ENCODE measurements around the gene CYLD. TPM values are rescaled to one million over a fixed set of nuclear protein-coding genes. Genes with fewer than 3 reads are reported as not detected.

Gene CYLD
- total RNA-seq, 1 experiment from 2014 or later = 10.1 TPM

DNA sequence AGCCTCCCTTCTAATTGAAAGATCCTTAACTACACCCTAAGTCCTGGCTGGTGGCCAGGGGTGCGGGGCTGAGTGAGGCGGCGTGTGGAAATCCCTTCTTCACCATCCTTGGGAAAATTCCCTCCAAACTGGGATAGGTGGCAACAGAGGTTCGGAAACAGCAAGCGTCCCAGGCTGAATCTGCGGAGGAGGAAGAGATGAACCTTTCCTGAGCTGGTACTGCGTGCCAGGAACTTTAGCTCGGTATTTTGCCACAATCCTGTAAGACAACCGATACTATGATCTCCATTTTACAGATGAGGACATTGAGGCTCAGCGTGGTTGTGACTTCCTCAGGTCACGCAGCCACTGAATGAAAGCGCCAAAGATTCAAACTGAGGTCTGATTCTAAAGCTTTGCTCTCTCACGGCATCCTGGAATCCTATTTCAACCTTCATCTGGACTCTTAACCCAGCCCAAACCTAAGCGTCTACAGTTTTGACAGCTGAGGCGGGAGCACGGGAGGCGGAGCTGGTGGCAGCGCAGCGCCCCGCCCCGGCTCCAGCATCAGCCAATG lies 583 bp upstream of the CYLD start:
- H3K4me3 ChIP-seq (ENCODE audit: low read depth in 2 of 2, low read length in 2 of 2) = peak overlapping the region; percentile 65 to 78
- no TSS peak for BruUV-seq (replicated peaks)
- no peak for ATAC-seq
- no peaks in the 10 kb centered on the region for H3K9me3 ChIP-seq (ENCODE audit: control insufficient read depth, insufficient read depth, low read depth, low read length)
- CTCF ChIA-PET = interaction anchor here (1.0 kb wide), 1 partner anchor 65 kb away, joined by 8 read pairs; no protein-coding TSS in a partner anchor
- intact Hi-C loops (cut with micrococcal nuclease; ENCODE audit: unreplicated experiment) (no loop called here), in situ Hi-C loops (cut with HindIII; ENCODE audit: low pct_unique_long_range_greater_than_20kb, low sequenced_read_pairs) (no loop called here)
- TF ChIP-seq POLR2AphosphoS5 (IDR thresholded peaks at IDR 0.05; ENCODE audit: low read depth, low read length) (no peak), TCF7L2 (IDR thresholded peaks at IDR 0.05; ENCODE audit: low read depth, low read length) (no peak), SIN3A (IDR thresholded peaks at IDR 0.05; ENCODE audit: borderline replicate concordance, insufficient read depth, low read depth, low read length) (0 out of 2 replicates have a peak, but pooled peaks have one; percentile 49)
- TF ChIP-seq, protein P1, sequence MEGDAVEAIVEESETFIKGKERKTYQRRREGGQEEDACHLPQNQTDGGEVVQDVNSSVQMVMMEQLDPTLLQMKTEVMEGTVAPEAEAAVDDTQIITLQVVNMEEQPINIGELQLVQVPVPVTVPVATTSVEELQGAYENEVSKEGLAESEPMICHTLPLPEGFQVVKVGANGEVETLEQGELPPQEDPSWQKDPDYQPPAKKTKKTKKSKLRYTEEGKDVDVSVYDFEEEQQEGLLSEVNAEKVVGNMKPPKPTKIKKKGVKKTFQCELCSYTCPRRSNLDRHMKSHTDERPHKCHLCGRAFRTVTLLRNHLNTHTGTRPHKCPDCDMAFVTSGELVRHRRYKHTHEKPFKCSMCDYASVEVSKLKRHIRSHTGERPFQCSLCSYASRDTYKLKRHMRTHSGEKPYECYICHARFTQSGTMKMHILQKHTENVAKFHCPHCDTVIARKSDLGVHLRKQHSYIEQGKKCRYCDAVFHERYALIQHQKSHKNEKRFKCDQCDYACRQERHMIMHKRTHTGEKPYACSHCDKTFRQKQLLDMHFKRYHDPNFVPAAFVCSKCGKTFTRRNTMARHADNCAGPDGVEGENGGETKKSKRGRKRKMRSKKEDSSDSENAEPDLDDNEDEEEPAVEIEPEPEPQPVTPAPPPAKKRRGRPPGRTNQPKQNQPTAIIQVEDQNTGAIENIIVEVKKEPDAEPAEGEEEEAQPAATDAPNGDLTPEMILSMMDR (IDR thresholded peaks at IDR 0.05) = no peak
- no peak for DNase-seq (ENCODE audit: low read depth, low spot score)
- POLR2A ChIA-PET = no interaction called here
- no peaks in the 10 kb centered on the region for H3K36me3 ChIP-seq (ENCODE audit: control insufficient read depth, insufficient read depth, low read length)
- no peaks in the 10 kb centered on the region for H3K4me1 ChIP-seq (ENCODE audit: control insufficient read depth, insufficient read depth, low read length)
- no peak overlapping the region for H3K27ac ChIP-seq (ENCODE audit: low read length)
- no peaks in the 10 kb centered on the region for H3K27me3 ChIP-seq (ENCODE audit: control insufficient read depth, insufficient read depth, low read length)

DNA sequence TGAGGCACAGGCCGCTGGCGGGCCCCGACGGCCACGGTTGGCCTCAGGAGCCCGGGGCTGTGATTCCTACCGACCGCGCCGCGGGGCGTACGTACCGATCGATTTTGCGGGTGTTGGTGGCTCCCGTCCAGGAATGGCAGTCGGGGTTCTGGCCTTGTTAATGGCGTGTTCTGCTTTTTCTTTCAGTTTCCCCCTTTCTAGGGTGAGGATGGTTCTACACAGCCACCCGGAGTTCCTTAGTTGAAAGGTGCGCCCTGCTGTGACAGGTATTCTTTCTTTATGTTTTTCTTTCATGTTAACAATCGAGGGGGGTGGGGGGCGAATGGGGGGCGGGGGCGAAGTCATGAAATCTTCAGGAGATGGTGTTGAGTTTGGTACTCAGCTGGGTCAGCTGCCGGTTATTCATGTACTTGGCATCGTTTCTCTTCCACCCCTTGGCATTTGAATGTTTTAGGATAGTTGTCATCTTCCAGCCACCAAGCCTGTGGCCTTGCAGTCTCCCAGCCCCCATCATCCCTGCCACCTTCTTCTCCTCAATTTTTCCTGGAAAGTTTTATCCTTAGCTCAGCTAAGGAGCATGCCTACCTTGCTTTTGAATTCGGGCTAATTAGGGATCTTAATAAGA lies 802 bp downstream of the CYLD start:
- CTCF ChIA-PET = no interaction called here
- Histone ChIP-seq H3K4me1 (ENCODE audit: control insufficient read depth, insufficient read depth, low read length) (no peaks in the 10 kb centered on the region), H3K27me3 (ENCODE audit: control insufficient read depth, insufficient read depth, low read length) (no peaks in the 10 kb centered on the region), H3K4me3 (ENCODE audit: low read depth in 2 of 2, low read length in 2 of 2) (peak overlapping the region; percentile 60 to 65), H3K36me3 (ENCODE audit: control insufficient read depth, insufficient read depth, low read length) (no peaks in the 10 kb centered on the region), H3K27ac (ENCODE audit: low read length) (peak overlapping the region; percentile 29; the same call in 1 of the 2 replicates), H3K9me3 (ENCODE audit: control insufficient read depth, insufficient read depth, low read depth, low read length) (no peaks in the 10 kb centered on the region)
- DNase-seq (ENCODE audit: low read depth, low spot score) = no peak
- in situ Hi-C loops (cut with HindIII; ENCODE audit: low pct_unique_long_range_greater_than_20kb, low sequenced_read_pairs) = no loop called here
- POLR2A ChIA-PET = no interaction called here
- no peak for ATAC-seq
- intact Hi-C loops (cut with micrococcal nuclease; ENCODE audit: unreplicated experiment) = no loop called here
- TF ChIP-seq, protein P1 (IDR thresholded peaks at IDR 0.05) = no peak
- TF ChIP-seq, protein P2, sequence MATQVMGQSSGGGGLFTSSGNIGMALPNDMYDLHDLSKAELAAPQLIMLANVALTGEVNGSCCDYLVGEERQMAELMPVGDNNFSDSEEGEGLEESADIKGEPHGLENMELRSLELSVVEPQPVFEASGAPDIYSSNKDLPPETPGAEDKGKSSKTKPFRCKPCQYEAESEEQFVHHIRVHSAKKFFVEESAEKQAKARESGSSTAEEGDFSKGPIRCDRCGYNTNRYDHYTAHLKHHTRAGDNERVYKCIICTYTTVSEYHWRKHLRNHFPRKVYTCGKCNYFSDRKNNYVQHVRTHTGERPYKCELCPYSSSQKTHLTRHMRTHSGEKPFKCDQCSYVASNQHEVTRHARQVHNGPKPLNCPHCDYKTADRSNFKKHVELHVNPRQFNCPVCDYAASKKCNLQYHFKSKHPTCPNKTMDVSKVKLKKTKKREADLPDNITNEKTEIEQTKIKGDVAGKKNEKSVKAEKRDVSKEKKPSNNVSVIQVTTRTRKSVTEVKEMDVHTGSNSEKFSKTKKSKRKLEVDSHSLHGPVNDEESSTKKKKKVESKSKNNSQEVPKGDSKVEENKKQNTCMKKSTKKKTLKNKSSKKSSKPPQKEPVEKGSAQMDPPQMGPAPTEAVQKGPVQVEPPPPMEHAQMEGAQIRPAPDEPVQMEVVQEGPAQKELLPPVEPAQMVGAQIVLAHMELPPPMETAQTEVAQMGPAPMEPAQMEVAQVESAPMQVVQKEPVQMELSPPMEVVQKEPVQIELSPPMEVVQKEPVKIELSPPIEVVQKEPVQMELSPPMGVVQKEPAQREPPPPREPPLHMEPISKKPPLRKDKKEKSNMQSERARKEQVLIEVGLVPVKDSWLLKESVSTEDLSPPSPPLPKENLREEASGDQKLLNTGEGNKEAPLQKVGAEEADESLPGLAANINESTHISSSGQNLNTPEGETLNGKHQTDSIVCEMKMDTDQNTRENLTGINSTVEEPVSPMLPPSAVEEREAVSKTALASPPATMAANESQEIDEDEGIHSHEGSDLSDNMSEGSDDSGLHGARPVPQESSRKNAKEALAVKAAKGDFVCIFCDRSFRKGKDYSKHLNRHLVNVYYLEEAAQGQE (IDR thresholded peaks at IDR 0.05; ENCODE audit: insufficient read depth in 1 of 2, low read depth in 2 of 2, low read length in 1 of 2) = no peak
- TF ChIP-seq POLR2AphosphoS5 (IDR thresholded peaks at IDR 0.05; ENCODE audit: low read depth, low read length) (no peak), SIN3A (IDR thresholded peaks at IDR 0.05; ENCODE audit: borderline replicate concordance, insufficient read depth, low read depth, low read length) (no peak), TCF7L2 (IDR thresholded peaks at IDR 0.05; ENCODE audit: low read depth, low read length) (no peak)
- BruUV-seq (replicated peaks) = no TSS peak

All from Panc1 (cell line).